Esophagus (tissue), 2 donors: ENCODE results near the gene RINL. TPM values are rescaled to one million over a fixed set of nuclear protein-coding genes. Genes with fewer than 3 reads are reported as not detected.
"Not testable (repeated sequence)": the region's sequence is repeated elsewhere in the genome, so short reads cannot be mapped to it uniquely, and the experiment has no call there.

Experiments
- H3K27ac ChIP-seq, 2 donors: one replicate each; pipeline ENCODE4 v1.5.1; 2013; ENCODE audit warnings: low read depth in 2 of 2, mild to moderate bottlenecking in 2 of 2, inconsistent platforms in 1 of 2, low read length in 1 of 2, moderate library complexity in 1 of 2
- H3K27me3 ChIP-seq, 2 donors: one replicate each; pipeline ENCODE4 v1.6.1; 2013; ENCODE audit warnings: low read length in 2 of 2, control low read depth in 1 of 2, mild to moderate bottlenecking in 1 of 2; ENCODE audit not compliant: insufficient read depth in 2 of 2, control insufficient read depth in 1 of 2
- H3K36me3 ChIP-seq, 2 donors: one replicate each; pipeline ENCODE4 v1.6.1; 2013; ENCODE audit warnings: low read length in 1 of 2; ENCODE audit not compliant: control insufficient read depth in 2 of 2, insufficient read depth in 2 of 2
- H3K4me1 ChIP-seq, 2 donors: one replicate each; pipeline ENCODE4 v1.6.1; 2013; ENCODE audit warnings: low read length in 1 of 2; ENCODE audit not compliant: control insufficient read depth in 2 of 2, insufficient read depth in 2 of 2
- H3K4me3 ChIP-seq, 2 donors: one replicate each; pipeline ENCODE4 v1.5.1; 2013; ENCODE audit warnings: low read length in 2 of 2, mild to moderate bottlenecking in 2 of 2, low read depth in 1 of 2, moderate library complexity in 1 of 2
- H3K9me3 ChIP-seq, 2 donors: one replicate each; pipeline ENCODE4 v1.6.1; 2013; ENCODE audit warnings: mild to moderate bottlenecking in 2 of 2, low read depth in 1 of 2, low read length in 1 of 2, moderate library complexity in 1 of 2; ENCODE audit not compliant: control insufficient read depth in 2 of 2, insufficient read depth in 1 of 2
- WGBS, 2 donors: extraction: QIAGEN DNeasy Blood & Tissue Kit; methylation state at CpG; one replicate each; pipeline ENCODE4 v1.1.7; 2013; 5-methylcytosine and 5-hydroxymethylcytosine counted together
- polyA plus RNA-seq, 2 donors: library from polyadenylated mRNA; stranded (reverse); fragments of 200-250 nt; gene quantifications; one replicate each; pipeline ENCODE4 v1.2.3, GENCODE V29; 2013
- donor health status: healthy with polysubstance abuse.
- donor health status: Bipolar disorder and iron deficiency.

The RINL gene
- polyA plus RNA-seq, 2 donors, result 8.4 to 20.5 TPM

- Histone ChIP-seq H3K4me1 (peaks cover 0 to under 1% of the 10 kb centered on the region in 2 donors), H3K36me3 (peaks cover 11 to 21% of the 10 kb centered on the region in 2 donors), H3K9me3 (no peaks in the 10 kb centered on the region), H3K4me3 (no peak overlapping the region), H3K27me3 (no peaks in the 10 kb centered on the region), H3K27ac (no peak overlapping the region)
- WGBS, 2 donors, result 87 to 88% methylated on average over 5 of the region's 5 CpGs
These were observed 14.8 kb upstream of the RINL start for GRCh38 chr19:38892841-38893240.

GRCh38 chr19:38891771-38892170 lies 13.7 kb upstream of the RINL start:
- 81 to 87% methylated on average over 6 of the region's 6 CpGs for WGBS, 2 donors
- H3K4me3 ChIP-seq, result no peak overlapping the region
- H3K27me3 ChIP-seq, result no peaks in the 10 kb centered on the region
- peaks cover 11 to 21% of the 10 kb centered on the region in 2 donors for H3K36me3 ChIP-seq
- no peaks in the 10 kb centered on the region for H3K9me3 ChIP-seq
- H3K4me1 ChIP-seq, result no peaks in the 10 kb centered on the region
- H3K27ac ChIP-seq, result no peak overlapping the region

DNA sequence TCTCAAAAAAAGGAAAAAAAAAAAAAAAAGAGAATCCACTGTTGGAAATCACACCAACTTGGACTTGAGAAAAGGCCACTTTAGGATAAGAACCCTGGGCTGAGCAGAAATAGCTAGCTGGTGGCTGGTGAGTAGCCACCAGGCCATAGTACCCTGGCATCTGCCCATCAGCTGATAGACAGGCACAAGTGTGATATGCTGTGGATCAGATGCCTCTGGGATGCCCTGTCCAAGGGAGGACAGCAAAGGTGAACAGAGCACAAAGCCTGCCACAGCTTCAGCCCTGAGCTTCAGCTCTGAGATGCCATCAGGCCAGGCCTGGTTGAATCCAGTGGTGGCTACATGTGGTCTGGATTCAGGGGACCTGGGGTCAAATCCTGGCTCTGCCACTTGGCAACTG lies 12.6 kb upstream of the RINL start:
- no peaks in the 10 kb centered on the region for H3K4me1 ChIP-seq
- H3K27ac ChIP-seq, result no peak overlapping the region
- H3K27me3 ChIP-seq, result no peaks in the 10 kb centered on the region
- H3K9me3 ChIP-seq, result no peaks in the 10 kb centered on the region
- no peak overlapping the region for H3K4me3 ChIP-seq
- H3K36me3 ChIP-seq, result peaks cover 11 to 19% of the 10 kb centered on the region in 2 donors

GRCh38 chr19:38889803-38890202 lies 11.7 kb upstream of the RINL start:
- 84 to 92% methylated on average over 8 of the region's 8 CpGs for WGBS, 2 donors

GRCh38 chr19:38888876-38889275 lies 10.8 kb upstream of the RINL start:
- H3K36me3 ChIP-seq, result peaks cover 11 to 16% of the 10 kb centered on the region in 2 donors
- H3K4me1 ChIP-seq, result no peaks in the 10 kb centered on the region
- no peak overlapping the region for H3K27ac ChIP-seq
- 92 to 93% methylated on average over 17 of the region's 17 CpGs for WGBS, 2 donors
- no peaks in the 10 kb centered on the region for H3K9me3 ChIP-seq
- H3K27me3 ChIP-seq, result no peaks in the 10 kb centered on the region
- H3K4me3 ChIP-seq, result no peak overlapping the region

More at GRCh38 chr19:38889803-38890202, 11.7 kb upstream of the RINL start:
- Histone ChIP-seq H3K4me3 (no peak overlapping the region), H3K27ac (no peak overlapping the region), H3K4me1 (no peaks in the 10 kb centered on the region), H3K27me3 (no peaks in the 10 kb centered on the region), H3K9me3 (no peaks in the 10 kb centered on the region), H3K36me3 (peaks cover 11 to 16% of the 10 kb centered on the region in 2 donors)

DNA sequence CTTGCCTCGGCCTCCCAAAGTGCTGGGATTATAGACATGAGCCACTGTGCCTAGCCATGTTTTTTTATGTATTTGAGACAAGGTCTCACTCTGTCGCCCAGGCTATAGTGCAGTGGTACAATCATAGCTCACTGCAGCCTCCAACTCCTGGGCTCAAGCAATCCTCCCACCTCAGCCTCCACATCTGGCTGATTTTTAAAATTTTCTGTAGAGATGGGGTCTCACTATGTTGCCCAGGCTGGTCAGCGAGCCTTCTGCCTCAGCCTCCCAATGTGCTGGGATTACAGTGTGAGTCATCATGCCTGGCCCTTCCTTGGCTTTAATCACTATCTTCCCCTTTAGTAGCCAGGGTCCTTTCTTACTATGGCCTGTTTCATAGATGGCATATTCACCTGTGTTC lies 6.6 kb upstream of the RINL start:
- H3K9me3 ChIP-seq, H3K27me3 ChIP-seq, H3K27ac ChIP-seq, H3K4me1 ChIP-seq, H3K4me3 ChIP-seq: not testable (repeated sequence)
- 95 to 96% methylated on average over 3 of the region's 3 CpGs for WGBS, 2 donors
- H3K36me3 ChIP-seq, result peaks cover 10 to 16% of the 10 kb centered on the region in 2 donors

- peaks cover 0 to 9% of the 10 kb centered on the region in 2 donors for H3K36me3 ChIP-seq
- H3K27ac ChIP-seq, result no peak overlapping the region
- no peak overlapping the region for H3K4me3 ChIP-seq
- 90 to 96% methylated on average over 9 of the region's 9 CpGs for WGBS, 2 donors
- H3K4me1 ChIP-seq, result no peaks in the 10 kb centered on the region
- H3K27me3 ChIP-seq, result no peaks in the 10 kb centered on the region
- H3K9me3 ChIP-seq, result no peaks in the 10 kb centered on the region
These were observed 5.2 kb upstream of the RINL start for GRCh38 chr19:38883286-38883685.

GRCh38 chr19:38880882-38881609 lies 3.0 kb upstream of the RINL start:
- Histone ChIP-seq H3K36me3 (peaks cover 0 to 8% of the 10 kb centered on the region in 2 donors), H3K4me3 (no peak overlapping the region), H3K9me3 (no peaks in the 10 kb centered on the region), H3K27me3 (no peaks in the 10 kb centered on the region), H3K27ac (no peak overlapping the region), H3K4me1 (peaks cover 0 to 4% of the 10 kb centered on the region in 2 donors)
- WGBS, 2 donors, result 92 to 94% methylated on average over 17 to 19 of the region's 19 CpGs

DNA sequence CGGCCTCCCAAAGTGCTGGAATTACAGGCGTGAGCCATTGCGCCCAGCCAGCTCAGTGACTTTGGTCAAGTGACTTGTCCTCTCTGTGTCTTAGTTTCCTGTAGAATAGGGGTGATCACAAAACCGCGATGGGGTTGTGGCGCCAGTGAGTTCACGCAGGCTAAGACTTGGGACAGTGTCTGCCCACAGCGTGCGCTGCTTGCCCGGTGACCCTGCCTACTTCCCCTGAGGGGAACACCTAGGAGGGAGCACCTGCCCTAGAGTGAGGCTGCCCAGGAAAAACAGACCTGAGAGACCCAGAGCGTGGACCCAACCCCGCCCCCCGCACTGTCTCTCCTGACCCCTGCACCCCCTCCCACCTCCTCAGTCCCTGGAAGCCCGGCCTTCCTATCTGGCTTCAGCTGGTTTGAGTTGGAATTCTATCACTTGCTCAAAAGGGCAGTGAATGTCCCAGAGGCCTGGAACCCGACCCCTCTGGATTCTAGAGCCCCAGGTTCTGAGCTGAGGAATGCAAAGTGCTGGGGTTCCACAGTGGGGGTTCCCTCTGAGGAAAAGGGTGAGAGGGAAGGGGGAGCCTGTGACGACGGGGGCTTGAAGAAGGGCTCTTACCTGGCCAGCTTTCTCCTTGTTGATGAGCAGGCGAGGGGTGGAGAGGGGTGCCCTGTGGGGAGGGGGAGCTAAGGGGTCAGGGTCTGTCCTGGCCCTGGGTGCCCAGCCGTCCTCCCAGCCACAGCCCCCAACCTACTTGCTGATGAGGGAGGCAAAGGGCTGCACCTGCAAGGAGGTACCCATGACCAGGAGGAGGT lies 2.2 kb upstream of the RINL start:
- Histone ChIP-seq H3K4me1 (peaks cover 0 to 4% of the 10 kb centered on the region in 2 donors), H3K27me3 (no peaks in the 10 kb centered on the region), H3K9me3 (no peaks in the 10 kb centered on the region), H3K27ac (no peak overlapping the region), H3K4me3 (no peak overlapping the region), H3K36me3 (peaks cover 0 to 8% of the 10 kb centered on the region in 2 donors)
- 94 to 95% methylated on average over 19 of the region's 19 CpGs for WGBS, 2 donors
